Globus pallidus (tissue), 1 donor: Measurements from ENCODE around the gene GOLIM4.

Experiments
- DNase-seq: peaks from one replicate; pipeline ENCODE4 v3.0.0-alpha.2; 2015; ENCODE audit warnings: low spot score

GOLIM4 gene

DNA sequence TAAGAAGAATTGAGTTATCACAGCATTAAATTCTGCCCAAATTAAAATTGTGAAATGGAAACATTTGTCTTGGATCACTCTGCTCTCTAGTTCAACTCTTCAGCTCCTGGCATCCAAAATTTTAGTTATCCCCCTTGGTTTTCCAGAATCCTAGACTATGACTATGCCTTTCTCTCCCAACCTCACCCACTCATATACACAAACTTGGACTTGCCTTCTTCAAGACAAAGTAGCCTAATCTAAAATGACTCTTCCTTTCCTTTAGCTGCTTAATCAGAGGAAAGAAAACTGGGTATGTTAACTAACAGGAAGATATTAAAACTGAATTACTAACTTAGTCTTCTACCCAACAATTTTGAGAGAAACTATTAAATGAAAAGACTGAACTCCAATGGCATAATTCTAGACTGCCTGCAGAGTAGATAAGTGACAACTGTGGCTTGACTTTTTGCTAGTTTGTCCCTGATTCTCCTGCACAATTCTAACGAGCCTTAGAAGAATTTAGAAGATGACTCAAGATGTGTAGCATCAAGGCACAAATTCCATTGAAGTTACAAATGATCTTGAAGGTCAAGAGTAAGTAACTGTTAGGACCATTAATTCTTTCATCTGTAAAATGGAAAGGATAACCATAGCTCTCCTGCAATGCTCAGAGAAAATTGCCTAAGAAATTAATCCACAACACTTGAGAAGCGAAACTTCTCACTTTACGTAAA is 5.2 kb upstream of the GOLIM4 start:
- DNase-seq = no peak

DNA sequence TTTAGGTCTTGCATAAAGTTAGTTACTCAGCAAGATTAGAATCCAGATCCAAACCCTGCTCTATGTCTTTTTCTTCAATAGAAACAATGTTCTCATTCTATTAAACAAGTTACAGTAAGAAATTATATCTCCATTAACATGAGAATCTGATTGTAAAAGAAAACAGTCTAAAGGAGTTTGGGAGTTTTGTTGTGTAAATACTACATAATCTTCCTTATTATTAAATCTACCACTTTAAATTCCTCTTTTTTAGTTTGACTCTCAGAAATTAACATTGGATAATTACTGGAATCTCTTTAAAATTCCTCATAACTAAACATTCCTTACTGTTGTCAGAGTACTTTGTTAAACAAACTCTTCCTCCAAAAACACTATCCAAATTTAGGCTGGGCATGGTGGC is 1.7 kb upstream of the GOLIM4 start:
- DNase-seq = no peak

DNA sequence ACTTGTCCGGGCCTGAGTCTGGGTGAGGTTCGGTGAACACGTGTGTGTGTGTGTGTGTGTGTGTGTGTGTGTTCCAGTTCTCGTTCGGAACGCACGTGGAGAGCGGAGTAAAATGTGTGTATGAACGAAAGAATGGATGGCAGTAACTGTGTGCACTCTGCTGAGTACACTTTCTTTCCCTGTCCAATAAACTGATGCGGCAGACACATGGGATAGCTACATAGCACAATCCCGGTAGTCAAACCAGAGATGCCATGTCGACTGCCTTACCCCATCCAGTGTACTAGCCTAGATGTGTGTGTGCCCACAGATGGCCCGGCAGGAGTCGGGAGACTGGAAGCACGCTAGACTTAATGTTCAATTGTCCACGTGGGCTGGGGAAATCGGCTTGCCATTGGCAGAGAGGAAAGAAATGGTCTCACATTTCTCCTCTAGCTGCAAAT is 507 bp upstream of the GOLIM4 start:
- peak; percentile 75 for DNase-seq

DNA sequence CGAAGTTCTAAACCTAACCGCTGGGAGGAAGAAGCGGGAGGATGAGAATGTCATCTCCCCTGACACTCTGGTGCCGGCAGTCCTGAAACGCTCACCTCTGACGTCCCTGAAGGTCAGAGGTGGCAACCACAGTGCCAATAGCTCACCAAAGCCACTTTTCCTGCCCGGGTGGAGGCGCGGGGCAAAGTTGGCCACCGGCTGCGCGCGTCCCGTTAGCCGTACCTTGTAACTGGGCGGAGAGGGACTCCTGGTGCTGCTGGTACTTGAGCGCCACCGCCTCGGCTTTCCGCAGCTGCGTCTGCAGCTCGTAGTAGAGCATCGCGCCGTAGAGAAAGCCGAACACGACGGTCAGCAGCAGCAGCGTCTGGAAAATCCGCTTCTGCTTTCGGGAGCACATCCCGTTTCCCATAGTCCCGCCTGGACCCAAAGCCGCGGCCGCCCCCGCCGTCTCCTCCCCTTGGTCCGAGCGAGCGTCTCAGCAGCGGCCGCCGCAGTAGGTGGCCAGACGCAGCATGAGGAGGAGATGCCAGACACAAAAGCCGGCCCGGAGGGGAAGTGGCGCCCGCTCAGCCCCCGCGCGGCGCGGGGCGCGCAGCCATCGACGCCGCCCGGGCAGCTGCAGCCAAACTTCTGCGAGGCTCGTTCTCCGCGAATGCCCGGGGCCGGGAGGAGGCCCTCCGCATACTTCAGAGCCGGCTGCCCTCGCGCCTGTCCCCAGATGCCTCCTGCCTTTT is 680 bp downstream of the GOLIM4 start:
- DNase-seq = peak; percentile 75

DNA sequence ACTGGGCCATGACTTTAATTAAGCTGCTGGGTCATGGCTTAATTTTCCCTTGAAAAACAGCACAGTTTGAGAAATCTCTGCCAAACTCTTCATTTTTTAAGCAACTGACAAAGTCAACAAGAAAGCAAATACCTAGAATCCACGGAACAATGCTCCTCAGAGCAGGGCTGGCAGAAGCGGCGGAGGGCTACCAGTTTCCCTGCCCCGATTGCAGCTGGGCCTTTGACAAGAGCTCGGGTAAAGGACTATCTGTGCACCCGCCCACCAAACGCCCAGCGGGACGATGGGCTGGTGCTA is 1.2 kb downstream of the GOLIM4 start:
- DNase-seq = no peak

DNA sequence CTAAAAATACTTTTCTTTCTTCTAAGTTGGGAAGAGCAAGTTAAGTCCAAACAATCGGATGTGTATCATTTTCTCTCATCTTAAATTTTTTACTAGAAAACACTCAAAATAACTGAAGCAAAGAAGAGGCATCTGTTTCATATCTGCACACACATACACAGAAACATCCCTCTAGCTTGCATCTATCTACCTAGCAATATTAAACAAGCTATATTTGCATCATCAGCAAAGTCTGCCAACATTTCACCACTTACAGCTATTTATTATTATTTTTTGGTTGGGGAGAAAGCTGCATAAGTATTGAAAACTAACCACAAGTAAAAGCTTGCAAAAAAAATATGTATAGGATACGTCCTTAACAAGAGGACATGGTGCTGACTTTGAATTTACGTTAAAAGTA is 1.9 kb downstream of the GOLIM4 start:
- DNase-seq = no peak

DNA sequence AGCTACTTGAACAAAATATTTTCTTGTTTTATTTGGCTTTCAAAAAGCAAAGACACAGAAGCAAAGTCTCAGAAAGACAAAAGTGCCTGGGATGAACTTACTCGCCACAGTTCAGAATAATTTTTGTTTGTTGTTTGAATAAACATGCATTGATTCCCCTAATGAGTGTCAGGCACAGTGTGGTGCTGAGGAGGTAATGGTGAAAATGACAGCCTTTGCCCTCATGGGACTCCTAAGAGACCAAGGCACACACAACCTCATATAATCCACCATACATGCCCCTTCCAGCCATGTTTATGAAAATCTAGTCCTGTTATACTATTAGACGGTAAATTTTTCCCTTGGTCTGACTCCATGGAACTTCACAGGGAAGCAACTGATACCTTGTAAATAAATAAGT is 2.5 kb downstream of the GOLIM4 start:
- peak; percentile 29 for DNase-seq

DNA sequence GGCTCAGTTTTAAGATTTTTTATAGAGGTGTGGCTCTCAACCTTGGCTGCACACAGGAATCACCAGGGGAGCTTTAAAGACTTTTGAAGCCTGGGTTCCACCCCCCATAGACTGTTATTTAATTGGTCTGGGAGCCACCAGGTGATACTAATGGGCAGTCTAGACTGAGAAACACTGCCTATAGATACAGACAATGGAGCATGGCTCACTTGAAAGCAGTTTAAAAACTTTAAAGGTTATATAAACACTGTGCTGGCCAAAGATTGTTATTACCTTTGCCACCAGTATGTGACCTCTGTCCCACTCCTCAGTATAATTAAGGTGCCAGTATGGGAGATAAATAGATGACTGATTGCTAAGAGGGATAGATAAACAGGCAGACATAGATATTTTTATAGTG is 3.8 kb downstream of the GOLIM4 start:
- no peak for DNase-seq

DNA sequence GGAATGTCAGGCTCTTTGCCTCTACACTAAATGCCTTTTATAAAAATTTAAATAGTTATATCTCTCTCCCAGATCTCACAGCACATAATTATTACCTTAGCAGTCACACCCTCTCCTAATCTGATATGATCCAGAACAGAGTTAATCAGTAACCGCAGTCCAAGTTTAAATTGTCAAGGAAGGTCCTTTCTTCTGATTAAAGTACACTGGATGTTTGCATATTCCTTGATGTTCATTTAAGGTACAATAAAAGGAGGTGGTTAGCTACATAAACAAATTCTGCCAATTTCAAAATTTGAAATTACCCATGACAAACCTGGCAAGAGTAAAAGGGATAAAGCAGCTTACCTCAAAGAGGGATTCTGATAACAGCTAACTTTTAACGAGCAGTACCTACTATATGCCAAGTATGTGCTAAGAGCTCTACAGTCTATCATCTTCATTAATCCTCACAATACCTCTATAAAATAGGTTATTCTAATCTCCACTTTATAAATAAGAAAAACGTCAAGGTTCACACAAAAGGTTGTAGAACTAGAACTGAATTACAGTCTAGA is 4.3 kb downstream of the GOLIM4 start:
- no peak for DNase-seq

DNA sequence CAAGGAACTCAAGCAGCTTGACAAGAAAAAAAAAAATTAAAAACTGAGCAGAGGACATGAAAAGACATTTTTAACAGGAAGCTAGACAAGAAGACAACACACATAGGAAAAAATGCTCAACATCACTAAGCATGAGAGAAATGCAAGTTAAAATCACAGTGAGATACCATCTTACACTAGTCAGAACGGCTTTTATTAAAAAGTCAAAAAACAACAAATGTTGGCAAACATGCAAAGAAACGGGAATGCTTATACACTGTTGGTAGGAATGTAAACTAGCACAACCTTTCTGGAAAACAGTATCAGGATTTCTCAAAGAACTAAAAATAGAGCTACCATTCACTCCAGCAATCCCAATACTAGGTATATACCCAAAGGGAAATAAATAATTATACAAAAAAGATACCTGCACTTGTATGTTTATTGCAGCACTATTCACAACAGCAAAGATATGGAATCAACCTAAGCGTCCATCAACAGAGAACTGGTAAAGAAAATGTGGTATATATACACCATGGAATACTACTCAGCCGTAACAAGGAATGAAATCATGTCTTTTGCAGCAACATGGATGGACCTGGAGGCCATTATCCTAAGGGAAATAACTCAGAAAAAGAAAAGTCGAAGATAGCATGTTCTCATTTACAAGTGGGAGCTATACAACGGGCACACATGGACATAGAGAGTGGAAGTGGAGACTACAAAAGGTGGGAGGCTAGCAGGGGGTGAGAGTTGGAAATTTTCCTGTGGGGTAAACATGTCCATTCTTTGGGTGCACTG is 5.2 kb downstream of the GOLIM4 start:
- no peak for DNase-seq

DNA sequence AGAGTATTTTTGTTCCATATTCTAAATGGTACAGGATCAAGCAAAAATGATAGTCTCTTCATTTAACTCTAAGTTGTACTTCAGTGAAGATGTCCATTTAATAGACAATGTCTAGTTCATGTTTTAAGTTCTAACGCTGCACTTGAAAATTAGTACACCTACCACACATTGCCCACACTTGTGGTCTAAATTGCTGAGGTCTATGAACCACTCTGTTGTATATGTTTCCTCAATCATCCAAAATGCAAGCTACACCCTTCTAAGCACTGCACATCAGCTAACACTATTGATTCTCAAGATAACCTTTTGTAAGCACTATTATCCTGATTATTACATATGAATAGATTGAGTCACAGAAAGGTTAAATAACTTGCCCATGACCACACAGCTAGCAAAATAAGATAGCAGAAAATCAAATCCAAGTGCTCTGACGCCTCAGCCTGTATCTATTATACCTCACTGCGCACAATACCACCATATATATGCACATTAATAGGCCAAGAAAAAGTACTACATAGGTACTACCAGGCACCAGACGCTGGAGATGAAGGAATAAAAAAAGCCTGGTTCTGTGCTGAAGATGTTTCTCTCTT is 6.4 kb downstream of the GOLIM4 start:
- DNase-seq = no peak

DNA sequence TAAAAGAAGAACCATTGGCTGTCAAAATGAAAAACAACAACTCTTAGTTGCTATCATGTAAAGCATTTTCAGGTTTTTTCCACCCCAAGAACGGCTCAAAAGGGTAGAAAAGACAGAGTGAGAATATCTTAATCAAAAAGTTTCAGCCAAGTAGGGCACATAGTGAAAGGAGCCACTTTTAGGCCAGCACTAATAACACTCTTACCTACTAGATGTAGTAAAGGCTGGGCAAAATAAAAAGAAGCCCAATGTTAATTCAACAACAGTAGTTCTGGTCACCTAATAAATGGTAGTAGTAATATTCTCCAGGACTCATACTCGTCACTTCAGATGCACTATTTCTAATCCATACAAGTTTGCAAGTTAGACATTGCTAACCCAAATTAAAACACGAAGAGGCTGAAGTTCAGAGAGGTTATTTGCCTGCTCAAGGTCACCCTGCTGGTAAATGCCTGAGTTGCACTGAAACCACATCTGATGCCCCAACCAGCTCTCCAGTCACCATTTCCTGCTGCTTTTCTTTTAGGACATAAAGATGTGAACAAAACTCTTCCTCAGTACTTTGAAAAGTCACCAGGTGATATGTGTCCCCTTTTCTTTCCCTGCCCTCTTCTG is 7.5 kb downstream of the GOLIM4 start:
- no peak for DNase-seq

DNA sequence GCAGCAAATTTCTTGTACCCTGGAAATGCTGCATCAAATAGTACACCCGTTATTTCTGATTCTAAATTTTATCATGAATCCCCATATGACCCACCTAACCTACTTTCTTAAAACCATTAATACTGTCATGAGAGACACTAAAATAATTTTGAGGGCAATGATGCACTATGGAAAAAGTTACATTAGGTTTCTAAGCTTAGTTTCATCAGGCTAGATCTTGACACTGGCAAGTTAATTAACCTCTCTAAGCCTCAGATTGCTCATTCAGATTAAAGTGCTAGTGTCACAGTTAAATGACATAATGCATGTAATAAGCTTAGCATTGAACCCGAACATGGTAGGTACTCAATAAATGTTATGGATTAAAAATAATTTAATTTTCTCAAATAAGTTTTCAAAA is 8.2 kb downstream of the GOLIM4 start:
- no peak for DNase-seq

DNA sequence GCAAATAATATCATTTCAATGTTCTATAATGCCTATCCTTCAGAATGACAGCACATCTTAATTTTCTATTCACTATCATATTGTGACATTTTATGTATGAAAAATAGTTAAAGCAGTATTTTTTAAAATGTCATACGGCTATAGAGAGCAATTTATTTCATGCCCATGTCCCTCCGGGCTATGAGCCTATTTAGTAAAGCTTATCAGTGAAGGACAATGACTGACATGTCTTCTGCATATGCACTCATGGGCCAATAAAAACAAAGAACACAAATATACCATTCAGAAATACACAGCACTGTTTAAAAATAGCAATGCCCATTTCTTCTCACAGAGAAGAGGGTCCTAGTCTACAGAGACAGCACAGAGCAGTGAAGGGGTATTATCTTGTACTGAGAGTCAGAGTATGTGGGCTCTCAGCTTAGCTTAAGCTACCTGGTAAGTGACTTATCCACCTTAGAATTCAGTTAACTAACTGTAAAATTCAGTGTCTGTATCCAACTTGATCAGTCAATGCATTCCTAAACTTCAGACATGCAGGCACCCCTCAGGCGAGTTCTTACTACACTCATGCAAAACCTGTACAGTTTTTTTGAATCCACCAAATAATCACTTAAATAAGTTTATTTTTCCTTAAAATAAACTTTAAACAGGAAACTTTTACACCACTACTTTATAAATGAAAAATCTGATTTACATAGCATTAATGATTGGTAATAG is 9.0 kb downstream of the GOLIM4 start:
- no peak for DNase-seq

DNA sequence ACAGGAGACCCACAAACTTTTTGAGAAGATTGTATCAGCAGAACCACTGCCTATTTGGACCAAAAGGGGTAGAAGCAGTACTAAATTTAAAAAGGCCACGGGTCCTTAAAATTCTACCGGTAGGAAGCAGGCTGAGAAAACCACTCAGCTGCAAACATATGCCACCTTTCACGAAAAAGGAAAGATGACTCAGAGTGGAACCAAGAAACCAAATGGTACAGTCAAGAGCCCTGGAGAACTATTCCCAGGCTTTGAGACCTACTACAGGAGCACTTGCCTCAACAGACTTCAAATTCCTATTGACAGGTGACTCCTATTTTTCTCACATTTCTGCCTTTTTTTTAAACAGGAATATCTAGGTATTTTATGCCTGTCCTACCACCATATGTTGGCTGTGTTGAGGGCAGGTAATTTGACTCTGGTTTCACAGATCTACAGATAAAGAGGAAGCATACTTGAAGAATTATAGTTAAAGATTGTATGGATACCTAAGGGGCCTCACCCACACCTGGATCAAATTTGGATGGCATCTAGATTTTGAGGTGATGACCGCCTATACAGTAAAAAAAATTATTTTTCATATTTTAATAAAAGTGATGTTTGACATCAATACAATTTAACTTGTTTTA is 10.1 kb downstream of the GOLIM4 start:
- no peak for DNase-seq

DNA sequence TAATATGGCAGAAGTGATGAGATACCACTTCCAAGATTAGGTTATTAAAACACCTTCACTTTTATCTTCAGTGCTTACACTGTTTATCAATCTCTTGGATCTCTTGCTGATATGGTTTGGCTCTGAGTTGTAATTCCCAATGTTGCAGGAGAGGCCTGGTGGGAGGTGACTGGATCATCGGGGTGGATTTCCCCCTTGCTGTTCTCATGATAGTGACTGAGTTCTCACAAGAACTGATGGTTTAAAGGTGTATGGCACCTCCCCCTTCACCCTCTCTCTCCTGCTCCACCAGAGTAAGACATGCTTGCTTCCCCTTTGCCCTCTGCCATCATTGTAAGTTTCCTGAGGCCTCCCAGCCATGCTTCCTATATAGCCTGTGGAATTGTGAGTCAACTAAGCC is 11.8 kb downstream of the GOLIM4 start:
- DNase-seq = no peak

DNA sequence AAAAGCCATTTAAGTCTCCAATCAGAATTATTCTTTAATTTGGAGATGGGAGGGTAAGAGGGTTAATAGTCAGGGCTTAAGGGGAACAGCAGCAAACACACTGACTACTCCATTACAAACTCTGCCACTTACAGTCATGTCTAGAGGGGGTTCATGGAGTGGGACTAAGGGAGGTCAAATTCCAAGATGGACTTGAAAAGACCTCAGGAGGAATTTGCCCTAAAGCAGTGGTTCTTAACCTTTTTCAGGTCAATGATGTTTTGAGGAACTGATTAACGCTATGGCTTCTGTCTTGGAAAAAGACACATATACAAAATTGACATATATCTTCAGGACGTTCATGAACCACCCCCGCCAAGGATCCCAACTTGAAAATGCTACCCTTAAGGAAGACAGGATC is 13.9 kb downstream of the GOLIM4 start:
- no peak for DNase-seq

DNA sequence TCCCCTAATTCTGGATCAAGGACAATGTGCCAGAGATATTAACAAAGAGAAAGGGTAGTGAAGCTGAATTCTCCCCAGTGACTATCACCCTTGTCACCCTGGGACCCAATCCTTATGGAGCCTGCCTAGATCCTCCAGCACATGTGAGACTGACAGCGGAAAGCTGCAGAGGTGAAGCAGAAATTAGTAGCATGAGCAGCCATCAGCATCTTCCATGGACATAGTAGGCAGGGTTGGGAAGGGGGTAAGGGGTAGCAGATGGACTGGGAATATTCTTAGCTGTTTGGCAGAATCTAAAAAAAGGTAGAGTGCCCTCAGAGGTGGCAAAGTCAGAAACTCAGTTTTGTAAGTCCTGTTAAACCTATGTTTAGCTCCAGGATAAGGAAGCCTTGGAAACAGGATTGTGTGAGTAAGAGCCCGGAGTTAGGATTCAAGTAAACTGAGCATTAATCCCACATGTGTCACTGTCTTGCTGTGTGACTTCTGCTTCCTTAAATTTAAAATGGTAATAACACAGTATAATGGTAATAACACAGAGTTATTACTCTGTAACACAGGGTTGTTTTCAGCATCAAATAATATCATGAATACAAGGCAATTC is 14.5 kb downstream of the GOLIM4 start:
- DNase-seq = no peak

DNA sequence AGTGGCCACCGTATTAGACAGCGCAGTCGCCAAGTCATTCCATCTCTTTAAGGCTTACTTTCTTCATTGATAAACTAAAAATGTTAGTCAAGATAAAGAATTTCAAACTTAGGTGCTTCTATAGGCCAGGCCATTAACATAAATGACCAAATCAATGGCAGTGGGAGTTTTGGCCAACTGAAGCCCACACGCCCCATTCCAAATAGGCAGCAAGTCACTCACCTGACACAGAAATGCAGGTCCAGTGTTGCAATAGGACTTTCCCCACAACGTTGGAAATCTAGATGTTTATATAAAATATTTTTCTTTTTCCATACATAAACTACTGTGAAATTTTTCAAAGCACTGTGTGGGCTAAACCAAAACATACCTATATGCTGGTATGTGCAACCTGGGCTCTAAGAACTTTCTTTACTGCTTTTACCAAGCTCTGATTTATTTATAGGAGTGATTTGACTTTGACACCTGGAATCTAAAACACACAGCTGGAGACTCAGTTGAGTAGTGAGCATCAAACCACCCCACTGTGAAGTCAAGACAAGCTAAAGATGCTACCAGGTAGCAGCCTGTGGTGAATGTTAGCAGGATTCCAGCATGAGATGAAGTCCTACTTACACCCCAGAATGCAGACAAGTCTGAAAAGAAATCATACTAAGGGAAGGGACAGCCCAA is 15.1 kb downstream of the GOLIM4 start:
- no peak for DNase-seq

DNA sequence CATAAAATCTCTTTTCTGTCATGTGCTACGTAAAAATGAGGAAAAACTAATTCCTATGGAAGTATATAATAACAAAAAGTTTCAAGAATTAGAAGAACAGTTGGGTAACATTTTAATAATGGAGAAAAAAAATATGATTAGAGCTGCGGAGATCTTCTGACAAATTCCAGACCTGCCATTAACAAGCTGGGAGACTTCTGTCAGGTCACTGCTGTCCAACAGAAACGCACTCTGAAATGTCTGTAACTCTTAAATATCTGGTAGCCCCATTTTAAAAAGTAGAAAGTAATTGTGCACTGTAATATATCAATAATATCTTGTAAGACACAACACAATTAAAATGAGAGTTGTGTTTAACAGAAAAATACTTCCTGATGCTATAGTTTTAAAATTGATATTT is 15.7 kb downstream of the GOLIM4 start:
- no peak for DNase-seq
